ENCODE data around the gene LRRC8E.

GRCh38 chr19:7861619-7862412 lies 26.5 kb upstream of the LRRC8E start:
- TF ChIP-seq, protein P1, sequence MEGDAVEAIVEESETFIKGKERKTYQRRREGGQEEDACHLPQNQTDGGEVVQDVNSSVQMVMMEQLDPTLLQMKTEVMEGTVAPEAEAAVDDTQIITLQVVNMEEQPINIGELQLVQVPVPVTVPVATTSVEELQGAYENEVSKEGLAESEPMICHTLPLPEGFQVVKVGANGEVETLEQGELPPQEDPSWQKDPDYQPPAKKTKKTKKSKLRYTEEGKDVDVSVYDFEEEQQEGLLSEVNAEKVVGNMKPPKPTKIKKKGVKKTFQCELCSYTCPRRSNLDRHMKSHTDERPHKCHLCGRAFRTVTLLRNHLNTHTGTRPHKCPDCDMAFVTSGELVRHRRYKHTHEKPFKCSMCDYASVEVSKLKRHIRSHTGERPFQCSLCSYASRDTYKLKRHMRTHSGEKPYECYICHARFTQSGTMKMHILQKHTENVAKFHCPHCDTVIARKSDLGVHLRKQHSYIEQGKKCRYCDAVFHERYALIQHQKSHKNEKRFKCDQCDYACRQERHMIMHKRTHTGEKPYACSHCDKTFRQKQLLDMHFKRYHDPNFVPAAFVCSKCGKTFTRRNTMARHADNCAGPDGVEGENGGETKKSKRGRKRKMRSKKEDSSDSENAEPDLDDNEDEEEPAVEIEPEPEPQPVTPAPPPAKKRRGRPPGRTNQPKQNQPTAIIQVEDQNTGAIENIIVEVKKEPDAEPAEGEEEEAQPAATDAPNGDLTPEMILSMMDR (conservative IDR thresholded peaks at IDR 0.05; ENCODE audit: low read length): no peak
- TF ChIP-seq EZH2phosphoT487 (IDR thresholded peaks at IDR 0.05; ENCODE audit: borderline replicate concordance): no peak
